ENCODE data around the gene SLC22A5.

The SLC22A5 gene

DNA sequence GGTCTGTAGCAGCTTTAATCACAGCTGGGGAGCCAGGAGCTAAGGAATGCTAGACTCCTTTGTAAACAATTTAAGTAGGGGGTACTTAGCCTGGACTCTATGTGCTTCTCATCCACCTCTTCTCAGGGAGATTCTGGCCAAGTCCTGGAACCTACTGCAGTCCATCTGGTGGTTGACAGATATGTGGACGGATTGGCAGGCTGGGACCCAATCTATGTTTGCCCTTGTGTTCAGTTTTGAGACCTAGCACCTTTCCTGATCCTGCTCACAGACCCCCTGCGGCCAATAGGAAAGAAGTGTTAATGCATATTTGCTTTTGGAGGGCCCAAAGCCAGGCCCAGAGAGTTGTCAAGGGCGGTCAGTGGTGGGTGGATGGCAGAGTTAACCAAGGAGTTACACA, 6.4 kb downstream of the SLC22A5 start:
- no peak overlapping the region for H3K9ac ChIP-seq (ENCODE audit: low read depth, low read length)
- no peaks in the 10 kb centered on the region for H3K9me3 ChIP-seq (ENCODE audit: control insufficient read depth, insufficient read depth, low read length)
- H3K36me3 ChIP-seq (ENCODE audit: insufficient read depth, low read length), result no peaks in the 10 kb centered on the region
- no peaks in the 10 kb centered on the region for H3K4me1 ChIP-seq (ENCODE audit: insufficient read depth, low read length)

DNA sequence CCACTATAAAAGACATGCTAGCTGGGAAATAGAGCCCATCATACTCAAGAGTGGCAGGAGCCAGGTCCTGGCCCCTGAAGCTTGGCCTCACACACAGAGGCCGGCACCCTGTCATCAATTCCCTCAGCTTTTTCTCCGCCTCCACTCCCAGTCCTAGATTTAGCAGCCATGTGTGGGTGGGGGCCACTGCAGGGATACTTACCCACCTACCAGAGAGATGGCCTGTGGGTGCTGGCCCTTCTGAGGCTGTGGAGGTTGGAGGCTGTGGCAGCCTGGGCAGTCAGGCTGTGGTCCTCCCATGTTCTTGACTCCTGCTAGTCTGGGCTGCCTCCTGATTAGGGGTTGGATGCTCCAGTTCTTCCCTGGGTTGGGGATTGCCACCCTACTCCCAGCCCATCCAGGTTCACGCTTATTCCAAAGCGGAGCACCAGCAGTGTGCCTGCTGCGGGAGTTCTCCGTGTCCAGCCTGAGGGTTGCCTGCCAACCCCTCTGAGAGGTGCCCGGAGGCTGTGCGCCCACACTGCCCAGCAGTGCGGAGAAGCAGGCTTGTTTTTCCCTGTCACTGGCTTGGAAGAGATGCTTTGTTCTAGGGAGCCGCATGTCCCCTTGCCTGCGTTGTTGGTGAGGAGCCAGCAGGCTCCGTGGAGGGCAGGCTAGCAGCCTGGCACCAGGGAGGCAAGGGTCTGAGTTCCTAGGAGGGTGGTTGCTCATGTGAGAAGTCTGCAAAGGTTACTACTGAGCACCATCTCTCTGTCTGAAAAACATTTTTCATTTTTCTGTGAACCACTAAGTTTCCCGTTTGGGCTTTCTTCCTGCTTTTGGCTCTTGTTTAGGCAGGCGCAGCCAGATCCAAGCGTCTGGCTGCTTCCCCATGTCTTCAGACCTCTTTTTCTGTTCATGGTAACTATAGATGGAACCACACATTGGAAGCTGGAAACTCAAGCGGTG, 7.5 kb downstream of the SLC22A5 start:
- Histone ChIP-seq H3K4me1 (ENCODE audit: insufficient read depth, low read length) (no peaks in the 10 kb centered on the region), H3K9ac (ENCODE audit: low read depth, low read length) (no peak overlapping the region), H3K36me3 (ENCODE audit: insufficient read depth, low read length) (no peaks in the 10 kb centered on the region), H3K9me3 (ENCODE audit: control insufficient read depth, insufficient read depth, low read length) (no peaks in the 10 kb centered on the region)

DNA sequence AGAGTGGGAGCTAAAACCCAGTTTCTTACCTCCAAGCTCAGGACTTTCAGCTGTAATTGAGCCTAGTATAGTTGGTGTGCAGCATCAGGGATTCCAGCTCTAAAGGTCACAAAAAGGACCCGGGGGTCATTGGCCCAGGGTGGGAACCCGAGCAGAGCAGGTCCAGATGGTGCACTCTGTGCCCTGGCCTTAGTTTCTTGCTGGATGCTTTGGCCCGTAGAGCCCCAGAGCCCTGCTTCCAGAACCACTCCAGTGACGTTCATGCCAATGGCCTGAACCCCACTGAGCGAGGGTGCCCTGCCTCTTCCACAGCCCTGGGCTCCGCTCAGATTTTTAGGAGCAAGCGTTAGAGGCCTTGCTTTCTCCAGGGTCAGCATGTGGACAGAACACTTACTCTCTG, 8.2 kb downstream of the SLC22A5 start:
- Histone ChIP-seq H3K9me3 (ENCODE audit: control insufficient read depth, insufficient read depth, low read length) (no peaks in the 10 kb centered on the region), H3K36me3 (ENCODE audit: insufficient read depth, low read length) (no peaks in the 10 kb centered on the region), H3K9ac (ENCODE audit: low read depth, low read length) (no peak overlapping the region), H3K4me1 (ENCODE audit: insufficient read depth, low read length) (no peaks in the 10 kb centered on the region)

DNA sequence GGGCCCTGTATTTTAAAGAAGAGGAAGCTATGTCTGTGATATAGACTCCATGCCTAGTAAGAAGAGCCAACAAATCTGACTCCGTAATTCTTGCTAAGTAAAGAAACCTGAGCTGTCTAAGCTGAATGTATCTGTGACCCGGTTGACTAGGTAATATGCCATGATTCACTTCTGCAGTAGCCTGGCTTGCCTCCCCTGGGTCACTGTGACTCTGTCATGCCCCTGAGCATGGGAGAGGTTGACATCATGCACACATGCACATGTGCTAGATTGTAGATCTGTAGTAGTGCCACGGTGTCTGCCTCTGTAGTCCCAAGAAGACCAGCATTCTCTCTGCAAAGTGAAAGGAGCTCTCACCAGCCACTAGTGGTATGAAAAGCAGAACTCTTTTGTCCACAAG, 9.1 kb downstream of the SLC22A5 start:
- Histone ChIP-seq H3K9ac (ENCODE audit: low read depth, low read length) (no peak overlapping the region), H3K4me1 (ENCODE audit: insufficient read depth, low read length) (no peaks in the 10 kb centered on the region), H3K36me3 (ENCODE audit: insufficient read depth, low read length) (no peaks in the 10 kb centered on the region), H3K9me3 (ENCODE audit: control insufficient read depth, insufficient read depth, low read length) (no peaks in the 10 kb centered on the region)

DNA sequence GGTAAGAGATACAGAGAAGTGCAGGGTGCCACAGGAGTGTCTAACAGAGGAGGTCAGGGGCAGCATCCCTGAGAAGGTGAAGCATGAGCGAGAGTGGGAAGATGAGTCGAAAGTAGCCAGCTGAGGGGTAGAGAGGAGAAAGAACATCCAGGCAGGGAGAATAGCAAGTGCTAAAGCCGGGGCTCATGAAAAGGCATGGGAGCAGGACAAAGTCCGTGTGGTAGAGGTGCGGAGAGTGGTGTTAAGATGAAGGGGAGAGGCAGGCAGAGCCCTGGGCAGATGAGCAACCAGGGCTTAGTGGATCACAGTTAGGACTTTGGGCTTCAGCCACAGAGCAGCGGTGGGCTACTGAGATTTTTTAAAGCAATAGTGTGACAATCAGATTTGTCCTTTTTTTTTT, 10.5 kb downstream of the SLC22A5 start:
- Histone ChIP-seq H3K4me1 (ENCODE audit: insufficient read depth, low read length) (no peaks in the 10 kb centered on the region), H3K9me3 (ENCODE audit: control insufficient read depth, insufficient read depth, low read length) (no peaks in the 10 kb centered on the region), H3K9ac (ENCODE audit: low read depth, low read length) (no peak overlapping the region), H3K36me3 (ENCODE audit: insufficient read depth, low read length) (no peaks in the 10 kb centered on the region)

DNA sequence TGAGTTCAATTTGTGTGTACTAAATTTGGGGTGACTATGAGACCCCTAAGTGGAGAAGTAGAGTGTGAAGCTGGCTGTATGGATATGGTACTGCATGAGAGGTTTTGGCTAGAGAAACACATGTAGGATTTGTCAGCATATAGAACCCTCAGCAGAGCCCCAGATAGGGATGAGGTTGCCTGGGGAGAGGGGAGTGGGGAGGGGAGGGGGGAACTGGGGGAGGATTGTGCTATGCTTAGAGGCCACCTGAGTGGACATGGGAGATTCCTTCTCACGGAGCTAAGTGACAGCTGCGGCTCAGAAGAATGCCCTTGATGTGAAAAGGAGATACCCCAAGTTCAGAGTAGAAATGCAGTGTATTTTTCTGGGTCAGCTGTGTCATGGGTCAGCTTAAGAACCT, 11.2 kb downstream of the SLC22A5 start:
- H3K36me3 ChIP-seq (ENCODE audit: insufficient read depth, low read length), result no peaks in the 10 kb centered on the region
- no peaks in the 10 kb centered on the region for H3K4me1 ChIP-seq (ENCODE audit: insufficient read depth, low read length)
- no peak overlapping the region for H3K9ac ChIP-seq (ENCODE audit: low read depth, low read length)
- no peaks in the 10 kb centered on the region for H3K9me3 ChIP-seq (ENCODE audit: control insufficient read depth, insufficient read depth, low read length)

DNA sequence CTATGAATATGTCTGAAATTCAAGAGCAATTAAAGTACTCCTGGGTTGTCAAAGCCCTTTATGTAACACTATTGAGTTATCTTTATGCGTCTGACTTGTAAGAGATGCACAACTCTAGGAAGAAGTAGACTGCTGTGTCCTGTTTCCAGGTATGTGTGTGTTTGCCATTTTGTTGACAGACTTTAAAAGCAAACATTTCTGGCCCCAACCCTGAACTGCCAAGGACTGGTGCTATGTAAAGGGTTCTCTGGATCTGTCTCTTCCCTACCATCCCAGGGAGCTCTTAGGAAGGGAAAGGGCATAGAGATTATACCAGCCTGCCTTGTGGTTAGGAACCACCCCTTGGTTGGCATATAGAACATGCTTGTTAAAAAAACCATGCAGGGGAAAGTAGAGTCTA, 12.1 kb downstream of the SLC22A5 start:
- H3K9ac ChIP-seq (ENCODE audit: low read depth, low read length), result no peak overlapping the region
- H3K36me3 ChIP-seq (ENCODE audit: insufficient read depth, low read length), result no peaks in the 10 kb centered on the region
- no peaks in the 10 kb centered on the region for H3K9me3 ChIP-seq (ENCODE audit: control insufficient read depth, insufficient read depth, low read length)
- H3K4me1 ChIP-seq (ENCODE audit: insufficient read depth, low read length), result no peaks in the 10 kb centered on the region

DNA sequence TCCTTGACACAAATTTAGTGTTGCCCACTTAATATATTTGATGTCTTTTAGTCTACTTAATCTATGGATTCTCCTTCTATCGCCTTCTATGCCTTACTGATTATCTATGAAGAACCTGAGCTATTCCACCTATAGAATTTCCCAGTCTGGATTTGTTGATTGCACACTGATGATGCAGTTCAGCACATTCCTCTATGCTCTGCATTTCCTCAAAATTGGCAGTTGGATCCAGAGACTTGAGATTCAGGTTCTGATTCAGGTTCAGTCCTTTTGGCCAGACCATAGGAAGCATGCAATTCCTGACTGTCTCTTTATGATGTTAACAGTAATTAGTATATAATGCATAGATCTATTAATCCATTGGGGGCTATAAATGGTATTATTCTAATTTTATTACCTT, 13.8 kb downstream of the SLC22A5 start:
- Histone ChIP-seq H3K9ac (ENCODE audit: low read depth, low read length) (no peak overlapping the region), H3K9me3 (ENCODE audit: control insufficient read depth, insufficient read depth, low read length) (no peaks in the 10 kb centered on the region), H3K36me3 (ENCODE audit: insufficient read depth, low read length) (no peaks in the 10 kb centered on the region), H3K4me1 (ENCODE audit: insufficient read depth, low read length) (peaks cover 14% of the 10 kb centered on the region)

DNA sequence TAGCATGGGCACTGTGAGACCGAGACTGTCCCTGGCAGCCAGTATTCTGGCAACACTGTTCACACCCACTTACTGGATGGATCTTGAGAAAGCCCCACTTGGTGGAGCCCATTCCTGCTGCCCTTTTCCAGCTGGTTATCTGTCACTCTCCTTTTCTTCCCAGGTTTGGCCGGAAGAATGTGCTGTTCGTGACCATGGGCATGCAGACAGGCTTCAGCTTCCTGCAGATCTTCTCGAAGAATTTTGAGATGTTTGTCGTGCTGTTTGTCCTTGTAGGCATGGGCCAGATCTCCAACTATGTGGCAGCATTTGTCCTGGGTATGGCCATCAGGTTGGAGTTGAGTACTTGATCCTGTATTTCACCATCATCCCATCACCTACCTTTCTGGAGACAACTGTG, 14.5 kb downstream of the SLC22A5 start:
- H3K9ac ChIP-seq (ENCODE audit: low read depth, low read length), result no peak overlapping the region
- no peaks in the 10 kb centered on the region for H3K36me3 ChIP-seq (ENCODE audit: insufficient read depth, low read length)
- peaks cover 22% of the 10 kb centered on the region for H3K4me1 ChIP-seq (ENCODE audit: insufficient read depth, low read length)
- H3K9me3 ChIP-seq (ENCODE audit: control insufficient read depth, insufficient read depth, low read length), result no peaks in the 10 kb centered on the region

DNA sequence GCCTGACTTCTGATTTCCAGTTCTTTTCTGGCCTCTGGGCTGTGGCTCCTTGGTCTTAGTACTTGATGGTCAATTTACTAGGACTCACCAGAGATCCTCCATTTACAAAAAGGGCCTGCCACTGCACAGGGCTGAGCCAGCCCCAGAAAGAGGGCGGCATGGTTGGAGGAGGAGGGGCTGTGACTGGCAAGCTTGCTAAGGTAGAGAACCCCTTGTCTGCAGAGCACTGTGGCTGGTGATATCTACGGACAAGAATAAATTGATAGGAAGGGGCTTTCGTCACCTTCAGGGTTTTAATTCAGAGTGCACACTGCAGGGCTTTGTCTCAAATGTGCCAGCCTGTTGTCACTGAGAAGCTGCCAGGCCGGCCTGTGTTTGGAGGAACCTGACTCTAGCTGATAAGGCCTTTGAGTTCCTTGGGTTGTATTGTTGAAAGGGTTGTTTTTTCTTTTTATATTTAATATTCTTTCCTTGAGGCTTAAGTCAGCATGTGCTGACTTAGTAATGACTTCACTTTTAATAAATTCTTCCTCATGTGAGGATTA, 15.1 kb downstream of the SLC22A5 start:
- Histone ChIP-seq H3K4me1 (ENCODE audit: insufficient read depth, low read length) (peaks cover 28% of the 10 kb centered on the region), H3K9ac (ENCODE audit: low read depth, low read length) (no peak overlapping the region), H3K9me3 (ENCODE audit: control insufficient read depth, insufficient read depth, low read length) (no peaks in the 10 kb centered on the region), H3K36me3 (ENCODE audit: insufficient read depth, low read length) (no peaks in the 10 kb centered on the region)

DNA sequence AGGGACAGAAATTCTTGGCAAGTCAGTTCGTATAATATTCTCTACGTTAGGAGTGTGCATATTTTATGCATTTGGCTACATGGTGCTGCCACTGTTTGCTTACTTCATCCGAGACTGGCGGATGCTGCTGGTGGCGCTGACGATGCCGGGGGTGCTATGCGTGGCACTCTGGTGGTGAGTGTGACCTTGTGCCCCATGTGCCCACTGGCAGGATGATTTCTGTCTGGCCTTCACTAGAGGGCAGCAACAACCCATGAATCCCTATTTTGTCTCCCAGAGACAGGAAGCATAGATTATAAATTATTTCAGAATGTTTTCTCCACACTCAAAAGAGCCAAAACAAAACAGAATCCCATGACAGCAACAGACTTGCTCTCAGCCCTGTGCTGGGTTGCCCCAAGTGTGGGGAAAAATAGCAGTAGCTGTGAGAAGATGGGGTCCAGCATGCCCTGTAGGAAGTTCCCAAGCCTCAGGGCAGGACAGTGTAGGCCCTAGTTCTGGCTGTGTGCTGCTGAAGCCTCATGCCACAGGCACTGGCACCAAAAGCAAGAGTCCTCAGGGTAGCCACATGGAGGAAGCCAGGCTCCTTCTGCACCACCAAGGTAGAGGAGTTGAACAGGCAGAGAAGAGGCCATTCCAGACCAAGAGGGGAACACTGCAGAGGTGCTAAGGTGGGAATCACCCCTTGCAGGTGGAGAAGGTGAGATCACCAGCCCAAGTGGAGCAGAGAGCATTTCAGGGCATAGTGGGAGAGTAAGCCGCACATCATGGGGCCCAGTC, 16.0 kb downstream of the SLC22A5 start:
- Histone ChIP-seq H3K9me3 (ENCODE audit: control insufficient read depth, insufficient read depth, low read length) (no peaks in the 10 kb centered on the region), H3K9ac (ENCODE audit: low read depth, low read length) (no peak overlapping the region)

DNA sequence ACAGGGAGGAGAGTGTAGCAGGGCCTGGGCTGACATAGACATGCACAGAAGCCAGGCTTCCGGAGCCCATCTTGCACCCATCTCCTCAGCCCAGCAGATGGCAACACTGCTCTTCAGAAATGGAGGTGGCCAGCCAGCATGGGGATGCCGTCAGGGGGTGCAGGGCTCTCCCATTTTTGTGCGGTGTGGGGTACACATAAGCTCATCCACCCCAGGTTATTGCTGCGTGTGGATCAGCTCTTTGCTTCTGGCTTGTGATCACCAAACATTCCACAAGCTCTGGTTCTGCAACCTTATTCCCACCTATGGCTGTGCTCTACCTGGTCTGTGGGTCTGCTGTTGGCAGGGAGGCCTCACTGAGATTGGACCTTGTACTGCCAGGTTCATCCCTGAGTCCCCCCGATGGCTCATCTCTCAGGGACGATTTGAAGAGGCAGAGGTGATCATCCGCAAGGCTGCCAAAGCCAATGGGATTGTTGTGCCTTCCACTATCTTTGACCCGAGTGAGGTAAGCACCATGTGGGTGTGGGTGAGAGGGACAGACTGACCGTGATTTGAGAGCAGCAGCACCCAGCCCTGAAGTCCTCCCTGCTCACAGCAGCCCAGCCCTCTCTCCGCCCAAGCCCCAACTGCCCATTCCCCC, 17.3 kb downstream of the SLC22A5 start:
- H3K9ac ChIP-seq (ENCODE audit: low read depth, low read length), result no peak overlapping the region

More for the DNA sequence above, 16.0 kb downstream of the SLC22A5 start:
- Histone ChIP-seq H3K36me3 (ENCODE audit: insufficient read depth, low read length) (no peaks in the 10 kb centered on the region), H3K4me1 (ENCODE audit: insufficient read depth, low read length) (peaks cover 33% of the 10 kb centered on the region)

DNA sequence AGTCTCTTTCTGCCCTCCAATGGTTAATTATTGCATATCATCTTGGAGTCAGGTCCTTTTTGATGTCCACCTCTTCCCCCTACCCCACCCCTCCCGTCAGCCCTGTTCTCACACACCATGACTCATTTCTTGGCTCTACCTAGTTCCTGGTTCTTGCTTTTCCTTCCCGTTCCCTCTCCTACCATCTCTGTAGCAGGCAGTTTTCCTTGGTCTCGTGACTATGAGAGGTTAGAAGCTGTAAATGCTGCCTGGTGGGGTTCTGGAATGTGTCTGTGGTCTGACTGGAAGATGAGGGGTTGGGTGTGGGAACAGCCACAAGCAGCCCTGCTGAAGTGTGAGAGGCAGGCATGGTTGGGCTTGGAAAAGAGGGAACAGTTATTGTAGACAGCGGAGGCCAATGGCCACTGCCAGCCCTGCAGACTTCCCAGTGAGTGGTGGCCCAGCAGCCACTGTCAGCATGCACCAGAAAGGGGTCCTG, 18.2 kb downstream of the SLC22A5 start:
- Histone ChIP-seq H3K9ac (ENCODE audit: low read depth, low read length) (no peak overlapping the region), H3K9me3 (ENCODE audit: control insufficient read depth, insufficient read depth, low read length) (no peaks in the 10 kb centered on the region), H3K36me3 (ENCODE audit: insufficient read depth, low read length) (no peaks in the 10 kb centered on the region), H3K4me1 (ENCODE audit: insufficient read depth, low read length) (peaks cover 33% of the 10 kb centered on the region)

More for the DNA sequence above, 17.3 kb downstream of the SLC22A5 start:
- H3K4me1 ChIP-seq (ENCODE audit: insufficient read depth, low read length), result peaks cover 33% of the 10 kb centered on the region
- H3K36me3 ChIP-seq (ENCODE audit: insufficient read depth, low read length), result no peaks in the 10 kb centered on the region
- no peaks in the 10 kb centered on the region for H3K9me3 ChIP-seq (ENCODE audit: control insufficient read depth, insufficient read depth, low read length)
